SJCRH30 (cell line): ENCODE results near the gene PRR32. TPM values are rescaled to one million over a fixed set of nuclear protein-coding genes. Genes with fewer than 3 reads are reported as not detected.
A peak's percentile ranks its signal among the peaks of the same experiment; 100 is the strongest.
"Not testable (repeated sequence)": the region's sequence is repeated elsewhere in the genome, so short reads cannot be mapped to it uniquely, and the experiment has no call there.

ENCODE experiments used
- DNase-seq, 2 experiments: peaks; one replicate each; pipeline ENCODE4 v3.0.0-alpha.2; 2015 to 2020
- H3K27ac ChIP-seq: fragments of 250-450 bp; sonication (Bioruptor Pico); 2 replicates; pipeline ENCODE4 v1.5.1; 2020; ENCODE audit warnings: mild to moderate bottlenecking, moderate library complexity
- H3K27me3 ChIP-seq: fragments of 250-450 bp; sonication (Bioruptor Pico); 2 replicates; pipeline ENCODE4 v1.5.1; 2020; ENCODE audit warnings: mild to moderate bottlenecking, moderate library complexity
- H3K36me3 ChIP-seq: fragments of 250-450 bp; sonication (Bioruptor Pico); 2 replicates; pipeline ENCODE4 v1.5.1; 2020; ENCODE audit warnings: mild to moderate bottlenecking, moderate library complexity
- H3K4me1 ChIP-seq: fragments of 250-450 bp; sonication (Bioruptor Pico); 2 replicates; pipeline ENCODE4 v1.5.1; 2020; ENCODE audit warnings: mild to moderate bottlenecking, moderate library complexity
- H3K4me3 ChIP-seq: fragments of 250-450 bp; sonication (Bioruptor Pico); 2 replicates; pipeline ENCODE4 v1.5.1; 2020; ENCODE audit warnings: mild to moderate bottlenecking, moderate library complexity
- H3K9me3 ChIP-seq: fragments of 250-450 bp; sonication (Bioruptor Pico); replicated peaks from 2 replicates; pipeline ENCODE4 v1.5.1; 2020; ENCODE audit warnings: mild to moderate bottlenecking, moderate library complexity
- total RNA-seq: library from RNA; depleted of rRNA; stranded (reverse); fragments of >200 nt; shearing (Covaris generic); gene quantifications from 2 replicates; pipeline ENCODE4 v1.2.3, GENCODE V29; 2014; rRNA removed

PRR32 gene
- total RNA-seq, result 0.14 TPM in 1 of 2 replicates, not detected in the other

GRCh38 chrX:126819429-126819828 is at the start of gene PRR32:
PRR32 (plus strand) TSS chrX:126819729; CDS start chrX:126819844, 115 bp downstream.
- Histone ChIP-seq H3K4me1 (peaks cover 15% of the 10 kb centered on the region), H3K9me3 (no peaks in the 10 kb centered on the region; the same call in 1 of the 2 replicates), H3K36me3 (no peaks in the 10 kb centered on the region), H3K27me3 (no peaks in the 10 kb centered on the region), H3K27ac (no peak within 1 kb of the TSS), H3K4me3 (no peak within 1 kb of the TSS)
- DNase-seq, result no peak

GRCh38 chrX:126770179-126770578 is 49.4 kb upstream of the PRR32 start:
- Histone ChIP-seq H3K4me3 (no peak overlapping the region), H3K4me1 (no peaks in the 10 kb centered on the region), H3K27ac (no peak overlapping the region), H3K27me3 (no peaks in the 10 kb centered on the region), H3K9me3 (no peaks in the 10 kb centered on the region), H3K36me3 (no peaks in the 10 kb centered on the region)
- peak; percentile 13 to 68 for DNase-seq

GRCh38 chrX:126785539-126785938 is 34.0 kb upstream of the PRR32 start:
- no peak for DNase-seq
- no peaks in the 10 kb centered on the region for H3K4me1 ChIP-seq
- H3K27ac ChIP-seq, result no peak overlapping the region
- H3K27me3 ChIP-seq, result no peaks in the 10 kb centered on the region
- no peak overlapping the region for H3K4me3 ChIP-seq
- no peaks in the 10 kb centered on the region for H3K36me3 ChIP-seq
- no peaks in the 10 kb centered on the region for H3K9me3 ChIP-seq

- no peaks in the 10 kb centered on the region for H3K9me3 ChIP-seq
- no peak for DNase-seq
- no peaks in the 10 kb centered on the region for H3K27me3 ChIP-seq
- H3K36me3 ChIP-seq, result no peaks in the 10 kb centered on the region
- no peaks in the 10 kb centered on the region for H3K4me1 ChIP-seq
- no peak overlapping the region for H3K4me3 ChIP-seq
- no peak overlapping the region for H3K27ac ChIP-seq
These were observed 20.5 kb upstream of the PRR32 start for GRCh38 chrX:126799059-126799458.

- H3K27me3 ChIP-seq, H3K4me3 ChIP-seq, DNase-seq, H3K4me1 ChIP-seq, H3K27ac ChIP-seq, H3K9me3 ChIP-seq, H3K36me3 ChIP-seq: not testable (repeated sequence)
These were observed 12.7 kb upstream of the PRR32 start for GRCh38 chrX:126806784-126807183.

- peak; percentile 56 to 82 for DNase-seq
- Histone ChIP-seq H3K36me3 (no peaks in the 10 kb centered on the region), H3K4me1 (peaks cover 10% of the 10 kb centered on the region; the same call in 1 of the 2 replicates), H3K27ac (peak overlapping the region; percentile 47), H3K27me3 (no peaks in the 10 kb centered on the region), H3K4me3 (no peak overlapping the region), H3K9me3 (no peaks in the 10 kb centered on the region; the same call in 1 of the 2 replicates)
These were observed 3.7 kb upstream of the PRR32 start for GRCh38 chrX:126815806-126816205.

GRCh38 chrX:126820700-126821420 is 1.3 kb downstream of the PRR32 start:
- H3K27me3 ChIP-seq, result no peaks in the 10 kb centered on the region
- no peaks in the 10 kb centered on the region for H3K36me3 ChIP-seq
- H3K4me3 ChIP-seq, result no peak overlapping the region
- no peaks in the 10 kb centered on the region; the same call in 1 of the 2 replicates for H3K9me3 ChIP-seq
- no peak overlapping the region for H3K27ac ChIP-seq
- H3K4me1 ChIP-seq, result peaks cover 19% of the 10 kb centered on the region
- peak; percentile 23 to 34 for DNase-seq

- peaks cover 15% of the 10 kb centered on the region for H3K4me1 ChIP-seq
- no peak overlapping the region for H3K4me3 ChIP-seq
- no peaks in the 10 kb centered on the region for H3K27me3 ChIP-seq
- no peaks in the 10 kb centered on the region for H3K9me3 ChIP-seq
- H3K36me3 ChIP-seq, result no peaks in the 10 kb centered on the region
- no peak for DNase-seq
- no peak overlapping the region for H3K27ac ChIP-seq
These were observed 4.9 kb downstream of the PRR32 start for GRCh38 chrX:126824338-126825007.

GRCh38 chrX:126825566-126826193 is 6.2 kb downstream of the PRR32 start:
- no peak overlapping the region for H3K4me3 ChIP-seq
- no peaks in the 10 kb centered on the region for H3K27me3 ChIP-seq
- no peak overlapping the region for H3K27ac ChIP-seq
- no peaks in the 10 kb centered on the region for H3K9me3 ChIP-seq
- DNase-seq, result peak in 1 of 2 experiments; percentile 42
- peaks cover 15% of the 10 kb centered on the region for H3K4me1 ChIP-seq
- no peaks in the 10 kb centered on the region for H3K36me3 ChIP-seq

GRCh38 chrX:126836186-126836585 is 16.7 kb downstream of the PRR32 start:
- no peak overlapping the region for H3K4me3 ChIP-seq
- no peaks in the 10 kb centered on the region for H3K27me3 ChIP-seq
- DNase-seq, result peak in 1 of 2 experiments; percentile 7

GRCh38 chrX:126847143-126847542 is 27.6 kb downstream of the PRR32 start:
- Histone ChIP-seq H3K9me3 (no peaks in the 10 kb centered on the region), H3K27me3 (no peaks in the 10 kb centered on the region), H3K4me1 (no peaks in the 10 kb centered on the region), H3K4me3 (no peak overlapping the region), H3K36me3 (no peaks in the 10 kb centered on the region), H3K27ac (no peak overlapping the region)
- DNase-seq, result no peak

More at GRCh38 chrX:126836186-126836585, 16.7 kb downstream of the PRR32 start:
- no peaks in the 10 kb centered on the region for H3K9me3 ChIP-seq
- no peaks in the 10 kb centered on the region for H3K36me3 ChIP-seq
- H3K27ac ChIP-seq, result no peak overlapping the region
- H3K4me1 ChIP-seq, result no peaks in the 10 kb centered on the region

- no peak for DNase-seq
- H3K4me1 ChIP-seq, result no peaks in the 10 kb centered on the region
- no peaks in the 10 kb centered on the region for H3K9me3 ChIP-seq
- H3K36me3 ChIP-seq, result no peaks in the 10 kb centered on the region
- no peak overlapping the region for H3K27ac ChIP-seq
- no peak overlapping the region for H3K4me3 ChIP-seq
- H3K27me3 ChIP-seq, result no peaks in the 10 kb centered on the region
These were observed 36.5 kb downstream of the PRR32 start for GRCh38 chrX:126855839-126856524.
